ENCODE data around the gene CDH8.

The CDH8 gene

DNA sequence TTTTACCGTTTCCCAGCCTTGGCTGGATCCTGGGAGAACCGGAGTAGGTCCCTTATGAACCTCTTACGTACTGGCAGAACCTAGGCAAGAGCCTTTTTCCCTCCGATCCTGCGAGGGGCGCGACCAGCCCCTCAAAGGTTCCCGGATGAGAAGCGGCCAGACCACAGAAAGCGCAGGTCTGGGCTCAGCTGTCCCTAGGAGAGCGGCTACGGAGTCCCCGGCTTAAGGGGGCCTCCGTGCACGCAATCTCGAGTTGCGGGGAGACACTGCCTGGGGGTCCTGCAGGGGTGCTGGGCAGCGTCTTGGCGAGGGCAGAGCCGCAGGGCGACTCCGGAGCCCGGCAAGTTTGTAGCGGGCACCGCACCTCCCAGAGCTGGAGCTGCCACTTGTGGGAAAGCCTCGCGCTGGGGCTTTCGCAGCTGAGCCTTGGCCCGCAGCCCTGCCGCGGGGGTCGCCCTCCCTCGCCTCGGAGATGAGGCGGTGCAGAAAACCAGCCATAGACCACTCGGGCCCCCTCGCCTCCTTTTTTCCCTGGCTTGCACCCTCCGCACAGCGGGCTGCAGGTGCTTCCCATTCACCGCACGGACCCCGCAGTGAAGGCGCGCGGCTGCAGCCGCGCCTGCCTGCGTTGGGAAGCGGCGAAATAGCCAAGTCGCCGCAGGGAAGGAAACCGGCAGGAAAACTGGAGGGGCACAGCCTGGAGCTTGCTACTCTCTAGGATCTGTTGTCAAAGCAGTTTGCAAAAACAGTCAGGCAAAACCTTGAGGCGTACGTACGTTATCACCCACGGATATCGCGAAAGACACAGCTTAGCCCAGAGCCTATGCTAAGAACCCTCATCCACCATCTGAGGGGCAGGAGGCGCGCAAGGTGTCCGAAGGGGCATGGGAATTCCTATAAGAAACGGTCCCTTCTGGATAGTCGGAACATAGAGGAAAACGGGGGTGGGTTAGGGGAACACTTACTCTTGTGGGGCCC, 834 bp downstream of the CDH8 start:
- Histone ChIP-seq H3K4me1 (ENCODE audit: insufficient read depth, low read length) (no peaks in the 10 kb centered on the region), H3K4me3 (ENCODE audit: low read depth in 1 of 2, low read length in 2 of 2) (no peak overlapping the region), H3K36me3 (ENCODE audit: insufficient read depth, low read length) (no peaks in the 10 kb centered on the region), H3K4me2 (ENCODE audit: insufficient read depth, low read length) (no peak overlapping the region), H4K20me1 (ENCODE audit: insufficient read depth, low read length) (no peaks in the 10 kb centered on the region), H3K9ac (ENCODE audit: low read depth, low read length) (no peak overlapping the region), H3K27me3 (ENCODE audit: insufficient read depth, low read length, poor library complexity) (no peaks in the 10 kb centered on the region), H3K9me3 (ENCODE audit: insufficient read depth, low read length, severe bottlenecking) (peaks cover 7% of the 10 kb centered on the region), H3K79me2 (ENCODE audit: insufficient read depth, low read length) (no peaks in the 10 kb centered on the region), H3K27ac (ENCODE audit: low read length) (no peak overlapping the region), H2AFZ (ENCODE audit: low read depth, low read length) (no peak overlapping the region)
- DNase-seq (no peak), ATAC-seq (ENCODE audit: insufficient read depth, low read depth) (no peak)
- TF ChIP-seq EZH2 (IDR thresholded peaks at IDR 0.05; ENCODE audit: borderline replicate concordance, low read depth, low read length, severe bottlenecking) (no peak), CTCF (IDR thresholded peaks at IDR 0.05; ENCODE audit: borderline replicate concordance, extremely low read depth, low read length, poor library complexity, severe bottlenecking) (no peak)

- Histone ChIP-seq H3K9me3 (ENCODE audit: insufficient read depth, low read length, severe bottlenecking) (peaks cover 7% of the 10 kb centered on the region), H3K4me3 (ENCODE audit: low read depth in 1 of 2, low read length in 2 of 2) (no peak overlapping the region), H3K4me1 (ENCODE audit: insufficient read depth, low read length) (no peaks in the 10 kb centered on the region), H3K9ac (ENCODE audit: low read depth, low read length) (no peak overlapping the region), H4K20me1 (ENCODE audit: insufficient read depth, low read length) (no peaks in the 10 kb centered on the region), H2AFZ (ENCODE audit: low read depth, low read length) (no peak overlapping the region), H3K27ac (ENCODE audit: low read length) (no peak overlapping the region), H3K4me2 (ENCODE audit: insufficient read depth, low read length) (no peak overlapping the region), H3K79me2 (ENCODE audit: insufficient read depth, low read length) (no peaks in the 10 kb centered on the region), H3K27me3 (ENCODE audit: insufficient read depth, low read length, poor library complexity) (no peaks in the 10 kb centered on the region), H3K36me3 (ENCODE audit: insufficient read depth, low read length) (no peaks in the 10 kb centered on the region)
- DNase-seq = no peak
- TF ChIP-seq EZH2 (IDR thresholded peaks at IDR 0.05; ENCODE audit: borderline replicate concordance, low read depth, low read length, severe bottlenecking) (no peak), CTCF (IDR thresholded peaks at IDR 0.05; ENCODE audit: borderline replicate concordance, extremely low read depth, low read length, poor library complexity, severe bottlenecking) (no peak)
- no peak for ATAC-seq (ENCODE audit: insufficient read depth, low read depth)
Observed at GRCh38 chr16:62034231-62035114, 1.8 kb downstream of the CDH8 start.

- H2AFZ ChIP-seq (ENCODE audit: low read depth, low read length) = no peak overlapping the region
- H4K20me1 ChIP-seq (ENCODE audit: insufficient read depth, low read length) = no peaks in the 10 kb centered on the region
- H3K4me1 ChIP-seq (ENCODE audit: insufficient read depth, low read length) = no peaks in the 10 kb centered on the region
- no peak for TF ChIP-seq CTCF (IDR thresholded peaks at IDR 0.05; ENCODE audit: borderline replicate concordance, extremely low read depth, low read length, poor library complexity, severe bottlenecking)
- TF ChIP-seq EZH2 (IDR thresholded peaks at IDR 0.05; ENCODE audit: borderline replicate concordance, low read depth, low read length, severe bottlenecking) = no peak
- ATAC-seq (ENCODE audit: insufficient read depth, low read depth) (no peak), DNase-seq (no peak)
- no peaks in the 10 kb centered on the region for H3K79me2 ChIP-seq (ENCODE audit: insufficient read depth, low read length)
- H3K36me3 ChIP-seq (ENCODE audit: insufficient read depth, low read length) = no peaks in the 10 kb centered on the region
- no peak overlapping the region for H3K4me3 ChIP-seq (ENCODE audit: low read depth in 1 of 2, low read length in 2 of 2)
- H3K27me3 ChIP-seq (ENCODE audit: insufficient read depth, low read length, poor library complexity) = no peaks in the 10 kb centered on the region
- H3K9ac ChIP-seq (ENCODE audit: low read depth, low read length) = no peak overlapping the region
- no peak overlapping the region for H3K4me2 ChIP-seq (ENCODE audit: insufficient read depth, low read length)
- H3K27ac ChIP-seq (ENCODE audit: low read length) = no peak overlapping the region
- H3K9me3 ChIP-seq (ENCODE audit: insufficient read depth, low read length, severe bottlenecking) = peaks cover 7% of the 10 kb centered on the region
Observed at GRCh38 chr16:62033065-62033464, 3.2 kb downstream of the CDH8 start.

Data from DND-41 (cell line).